NCI-H2029 treated with DMSO at 0.1 percent for 48 hours (cell line): ENCODE measurements around the gene SPC24.
A peak's percentile ranks its signal among the peaks of the same experiment; 100 is the strongest.

Source experiments
- DNase-seq: peaks from one replicate; lab custom pipeline; 2025; lab: John Stamatoyannopoulos, UW

The SPC24 gene

GRCh38 chr19:11155373-11156120 lies at the start of gene SPC24:
TSS of gene SPC24 (minus strand) at chr19:11155782. CDS start at chr19:11155776, 6 bp downstream.
- peak; percentile 94 for DNase-seq

GRCh38 chr19:11204943-11205349 lies 49.4 kb upstream of the SPC24 start:
- DNase-seq: no peak

- no peak for DNase-seq
Measured at GRCh38 chr19:11204076-11204602, 48.6 kb upstream of the SPC24 start.

- DNase-seq: no peak
Measured at GRCh38 chr19:11203194-11204075, 47.9 kb upstream of the SPC24 start.

GRCh38 chr19:11202488-11203193 lies 47.1 kb upstream of the SPC24 start:
- DNase-seq: no peak

GRCh38 chr19:11201791-11202190 lies 46.2 kb upstream of the SPC24 start:
- no peak for DNase-seq

GRCh38 chr19:11200931-11201330 lies 45.3 kb upstream of the SPC24 start:
- DNase-seq: no peak

- no peak for DNase-seq
Measured at GRCh38 chr19:11200015-11200574, 44.5 kb upstream of the SPC24 start.

- DNase-seq: no peak
Measured at GRCh38 chr19:11199517-11199916, 43.9 kb upstream of the SPC24 start.

GRCh38 chr19:11198769-11199424 lies 43.3 kb upstream of the SPC24 start:
- no peak for DNase-seq

- no peak for DNase-seq
Measured at GRCh38 chr19:11198175-11198534, 42.6 kb upstream of the SPC24 start.

GRCh38 chr19:11197291-11198174 lies 42.0 kb upstream of the SPC24 start, which contains the start of gene KANK2:
TSS of gene KANK2 (minus strand) at chr19:11197545. CDS start at chr19:11194511, 3,034 bp downstream.
- DNase-seq: peak; percentile 68

- DNase-seq: no peak
Measured at GRCh38 chr19:11196406-11197287, 41.1 kb upstream of the SPC24 start.

- no peak for DNase-seq
Measured at GRCh38 chr19:11195681-11196080, 40.1 kb upstream of the SPC24 start.

GRCh38 chr19:11194656-11195558 lies 39.3 kb upstream of the SPC24 start:
- no peak for DNase-seq

- no peak for DNase-seq
Measured at GRCh38 chr19:11194173-11194572, 38.6 kb upstream of the SPC24 start.

GRCh38 chr19:11192957-11193939 lies 37.7 kb upstream of the SPC24 start:
- no peak for DNase-seq
